Astrocyte (in vitro differentiated cells and primary cell): Measurements from ENCODE around the gene CENPB.

Source experiments
- CTCF ChIP-seq: IDR thresholded peaks from 2 replicates; pipeline ENCODE4 v1.5.1; 2011; ENCODE audit warnings: low read depth, mild to moderate bottlenecking, inconsistent platforms, low read length, moderate library complexity; ENCODE audit not compliant: insufficient read depth
- EZH2 ChIP-seq: IDR thresholded peaks from 2 replicates; pipeline ENCODE4 v1.6.1; 2012; ENCODE audit warnings: mild to moderate bottlenecking, low read length, inconsistent platforms; ENCODE audit not compliant: insufficient read depth

- no peak for TF ChIP-seq CTCF
- TF ChIP-seq EZH2: no peak
These were observed 34.2 kb downstream of the CENPB start for GRCh38 chr20:3752386-3752759.
